ENCODE measurements around the gene FANCL.
"Not testable (repeated sequence)": the region's sequence is repeated elsewhere in the genome, so short reads cannot be mapped to it uniquely, and the experiment has no call there.

DNA sequence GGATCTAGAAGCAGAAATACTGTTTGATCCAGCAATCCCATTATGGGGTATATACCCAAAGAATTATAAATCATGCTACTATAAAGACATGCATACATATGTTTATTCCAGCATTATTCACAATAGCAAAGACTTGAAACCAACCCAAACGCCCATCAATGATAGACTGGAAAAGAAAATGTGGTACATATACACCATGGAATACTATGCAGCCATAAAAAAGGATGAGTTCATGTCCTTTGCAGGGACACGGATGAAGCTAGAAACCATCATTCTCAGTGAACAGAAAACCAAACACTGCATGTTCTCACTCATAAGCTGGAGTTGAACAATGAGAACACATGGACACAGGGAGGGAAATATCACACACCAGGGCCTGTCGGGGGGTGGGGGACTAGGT lies 61.0 kb downstream of the FANCL start:
- TF ChIP-seq POLR2A (IDR thresholded peaks at IDR 0.05; ENCODE audit: low read length); GATA1 (IDR thresholded peaks at IDR 0.05; ENCODE audit: low read depth, low read length): not testable (repeated sequence)
